Measurements from ENCODE around the gene GP1BA.

- TF ChIP-seq CTCF (conservative IDR thresholded peaks at IDR 0.05 in 1 of 2, IDR thresholded peaks at IDR 0.05 in 1 of 2; ENCODE audit: low read depth in 1 of 2, low read length in 2 of 2), result no peak
- no peak for TF ChIP-seq EZH2 (IDR thresholded peaks at IDR 0.05; ENCODE audit: low read length, missing control alignments)
Observed at GRCh38 chr17:4941319-4941610, 9.2 kb downstream of the GP1BA start.
